NCI-H1436 treated with DMSO at 0.1 percent for 48 hours (cell line): Measurements from ENCODE around the gene UGT1A4.
"Not testable (repeated sequence)": the region's sequence is repeated elsewhere in the genome, so short reads cannot be mapped to it uniquely, and the experiment has no call there.

ENCODE experiments used
- DNase-seq: peaks from one replicate; lab custom pipeline; 2025; lab: John Stamatoyannopoulos, UW

UGT1A4 gene

DNA sequence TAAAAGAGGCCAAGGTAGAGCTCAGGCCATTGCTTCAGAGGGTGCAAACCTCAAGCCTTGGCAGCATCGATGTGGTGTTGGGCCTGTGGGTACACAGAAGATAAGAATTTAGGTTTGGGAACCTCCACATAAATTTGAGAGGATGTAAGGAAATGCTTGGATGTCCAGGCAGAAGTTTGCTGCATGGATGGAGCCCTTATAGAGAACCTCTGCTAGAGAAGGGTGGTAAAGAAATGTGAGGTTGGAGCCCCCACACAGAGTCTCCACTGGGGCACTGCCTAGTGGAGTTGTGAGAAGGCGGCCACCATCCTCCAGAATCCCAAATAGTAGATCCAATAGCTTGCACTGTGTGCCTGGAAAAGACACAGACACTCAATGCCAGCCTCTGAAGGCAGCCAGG is 32.2 kb downstream of the UGT1A4 start:
- not testable (repeated sequence) for DNase-seq

DNA sequence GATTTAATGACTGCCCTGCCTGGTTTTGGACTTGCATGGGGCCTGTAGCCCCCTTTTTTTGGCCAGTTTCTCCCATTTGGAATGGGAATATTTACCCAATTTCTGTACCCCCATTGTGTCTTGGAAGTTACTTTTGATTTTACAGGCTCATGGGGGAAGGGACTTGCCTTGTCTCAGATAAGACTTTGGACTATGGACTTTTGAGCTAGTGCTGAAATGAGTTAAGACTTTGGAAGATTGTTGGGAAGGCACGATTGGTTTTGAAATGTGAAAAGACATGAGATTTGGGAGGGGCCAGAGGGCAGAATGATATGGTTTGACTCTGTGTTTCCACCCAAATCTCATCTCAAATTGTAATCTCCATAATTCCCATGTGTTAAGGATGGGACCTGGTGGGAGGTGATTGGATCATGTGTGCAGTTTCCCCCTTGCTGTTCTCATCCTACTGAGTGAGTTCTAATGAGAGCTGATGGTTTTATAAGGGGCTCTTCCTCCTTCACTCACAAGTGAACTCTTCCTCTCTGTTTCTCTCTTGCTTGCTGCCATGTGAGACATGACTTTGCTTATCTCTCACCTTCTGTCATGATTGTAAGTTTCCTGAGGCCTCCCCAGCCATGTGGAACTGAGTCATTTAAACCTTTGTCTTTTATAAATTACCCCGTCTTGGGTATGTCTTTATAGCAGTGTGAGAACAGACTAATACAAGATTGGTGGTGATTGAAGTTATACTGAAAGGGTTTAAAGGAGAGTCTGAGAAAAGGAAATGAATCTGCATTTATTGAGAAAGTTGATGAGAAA is 32.9 kb downstream of the UGT1A4 start:
- DNase-seq: not testable (repeated sequence)

DNA sequence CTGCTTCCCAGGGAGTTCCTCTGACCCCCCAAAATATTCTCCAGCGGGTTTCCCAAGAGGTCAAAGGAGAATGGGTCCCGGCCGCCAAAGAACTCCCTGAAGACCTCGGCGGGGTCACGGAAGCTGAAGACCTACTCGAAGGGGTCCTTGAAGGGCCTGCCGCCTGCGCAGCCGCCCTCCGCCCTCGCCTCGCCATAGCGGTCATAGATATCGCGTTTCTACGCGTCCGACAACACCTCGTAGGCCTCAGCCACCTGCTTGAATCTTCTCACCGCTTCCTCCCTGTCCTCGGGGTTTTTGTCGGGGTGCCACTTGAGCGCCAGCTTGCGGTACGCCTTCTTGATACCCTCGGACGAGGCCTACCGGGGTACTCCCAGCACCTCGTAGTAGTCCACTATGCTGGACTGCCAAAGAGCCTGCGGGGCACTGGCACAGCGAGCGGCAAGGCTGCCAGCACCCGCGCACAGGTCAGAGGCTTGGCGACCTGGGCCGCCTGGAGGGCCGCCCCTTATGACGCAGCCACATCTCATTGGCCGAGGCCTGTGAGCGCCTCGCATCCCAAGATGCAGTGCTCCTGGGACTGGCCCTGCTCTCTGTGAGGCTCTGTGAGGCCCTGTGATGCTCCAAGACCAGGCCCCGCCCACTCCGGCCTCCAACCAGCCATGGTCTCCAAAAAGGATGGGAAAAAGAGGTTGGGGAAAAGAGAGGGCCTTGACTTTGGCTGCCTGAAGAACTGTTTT is 36.5 kb downstream of the UGT1A4 start:
- no peak for DNase-seq

DNA sequence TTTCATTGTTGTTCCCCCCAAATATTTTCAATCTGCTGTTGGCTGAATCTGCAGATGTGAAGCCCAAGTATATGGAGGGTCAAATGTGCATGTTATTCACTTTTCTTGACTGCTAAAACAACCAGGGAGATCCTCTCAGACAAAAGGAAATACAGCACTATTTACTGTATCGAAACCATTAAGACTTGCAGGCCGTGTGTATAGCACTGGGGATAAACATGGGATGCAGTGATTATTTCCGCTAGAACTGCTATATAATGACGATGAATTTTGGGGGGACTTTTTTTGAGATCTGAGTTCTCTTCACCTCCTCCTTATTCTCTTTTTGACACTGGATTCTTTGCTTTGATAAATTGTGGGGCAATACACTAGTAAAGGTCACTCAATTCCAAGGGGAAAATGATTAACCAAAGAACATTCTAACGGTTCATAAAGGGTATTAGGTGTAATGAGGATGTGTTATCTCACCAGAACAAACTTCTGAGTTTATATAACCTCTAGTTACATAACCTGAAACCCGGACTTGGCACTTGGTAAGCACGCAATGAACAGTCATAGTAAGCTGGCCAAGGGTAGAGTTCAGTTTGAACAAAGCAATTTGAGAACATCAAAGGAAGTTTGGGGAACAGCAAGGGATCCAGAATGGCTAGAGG is 38.0 kb downstream of the UGT1A4 start:
- DNase-seq: no peak

DNA sequence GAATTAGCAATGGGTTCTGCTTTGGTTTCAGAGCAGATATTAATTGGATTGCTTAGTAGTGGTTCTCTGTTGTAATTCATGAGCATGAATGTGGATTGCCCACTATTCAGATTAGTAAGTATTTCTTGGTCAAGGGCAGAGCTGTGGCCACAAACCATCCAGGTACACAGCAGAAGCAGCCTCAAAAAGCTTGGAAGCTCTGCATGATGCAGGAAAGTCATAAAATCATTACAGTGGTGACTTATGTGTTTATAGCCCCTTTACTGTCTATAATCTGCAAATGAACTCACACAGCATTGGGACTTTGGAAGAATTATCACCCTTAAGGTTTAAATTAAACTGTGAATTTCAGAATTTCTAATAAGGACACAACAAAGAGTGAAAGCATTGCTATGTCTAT is 39.6 kb downstream of the UGT1A4 start:
- DNase-seq: no peak

DNA sequence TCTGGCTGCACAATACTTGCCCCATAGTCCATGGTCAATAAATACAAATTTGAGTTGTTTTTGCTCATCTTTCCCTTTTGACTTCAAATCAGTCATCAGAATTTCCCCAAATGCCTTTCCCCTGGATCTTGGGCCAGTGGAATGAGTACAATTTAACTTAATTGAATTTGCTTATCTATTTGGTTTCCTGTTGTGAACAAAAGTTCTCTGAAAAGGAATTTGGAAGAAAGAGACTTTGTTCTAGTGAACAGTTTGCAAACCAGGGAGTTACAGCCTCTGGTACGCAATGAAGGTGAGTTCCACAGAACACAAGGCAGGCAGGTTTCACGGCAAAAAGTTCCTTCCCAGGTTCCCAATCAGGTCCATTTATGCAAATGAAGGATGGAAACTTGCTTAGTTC is 40.3 kb downstream of the UGT1A4 start:
- no peak for DNase-seq

DNA sequence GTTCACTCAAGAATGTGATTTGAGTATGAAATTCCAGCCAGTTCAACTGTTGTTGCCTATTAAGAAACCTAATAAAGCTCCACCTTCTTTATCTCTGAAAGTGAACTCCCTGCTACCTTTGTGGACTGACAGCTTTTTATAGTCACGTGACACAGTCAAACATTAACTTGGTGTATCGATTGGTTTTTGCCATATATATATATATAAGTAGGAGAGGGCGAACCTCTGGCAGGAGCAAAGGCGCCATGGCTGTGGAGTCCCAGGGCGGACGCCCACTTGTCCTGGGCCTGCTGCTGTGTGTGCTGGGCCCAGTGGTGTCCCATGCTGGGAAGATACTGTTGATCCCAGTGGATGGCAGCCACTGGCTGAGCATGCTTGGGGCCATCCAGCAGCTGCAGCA is 41.5 kb downstream of the UGT1A4 start, which contains the start of gene UGT1A1:
Gene UGT1A1 (plus strand): TSS at position 228 of the 400 bp plus-strand sequence. CDS start 18 bp downstream, at position 246.
- DNase-seq: no peak

DNA sequence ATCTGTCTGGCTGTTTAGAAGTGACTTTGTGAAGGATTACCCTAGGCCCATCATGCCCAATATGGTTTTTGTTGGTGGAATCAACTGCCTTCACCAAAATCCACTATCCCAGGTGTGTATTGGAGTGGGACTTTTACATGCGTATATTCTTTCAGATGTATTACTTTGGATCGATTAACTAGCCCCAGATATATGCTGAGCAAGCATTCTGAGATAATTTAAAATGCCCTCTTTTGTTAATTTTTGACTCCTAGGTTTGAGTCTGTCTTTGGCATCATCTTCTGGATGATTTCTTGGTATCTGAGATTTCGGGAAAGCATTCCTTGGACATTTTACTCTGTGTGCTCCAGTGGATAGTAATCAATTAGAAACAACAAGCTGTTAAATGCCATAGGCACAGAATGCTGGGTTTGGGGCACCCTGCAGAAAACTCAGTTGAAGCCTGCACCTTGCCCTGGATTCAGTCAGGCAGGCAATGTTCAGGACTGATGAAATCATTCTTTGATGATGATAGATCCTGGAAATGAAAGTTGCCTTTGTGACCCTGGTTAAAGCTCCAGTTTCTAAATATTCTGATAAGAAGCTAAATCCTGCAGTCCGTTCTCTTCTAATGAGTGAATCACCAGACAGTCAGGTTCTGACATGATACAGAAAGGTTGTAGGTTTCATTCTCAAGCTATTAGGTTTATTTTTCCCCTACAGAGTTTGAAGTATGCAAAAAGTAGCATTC is 42.7 kb downstream of the UGT1A4 start:
- no peak for DNase-seq

DNA sequence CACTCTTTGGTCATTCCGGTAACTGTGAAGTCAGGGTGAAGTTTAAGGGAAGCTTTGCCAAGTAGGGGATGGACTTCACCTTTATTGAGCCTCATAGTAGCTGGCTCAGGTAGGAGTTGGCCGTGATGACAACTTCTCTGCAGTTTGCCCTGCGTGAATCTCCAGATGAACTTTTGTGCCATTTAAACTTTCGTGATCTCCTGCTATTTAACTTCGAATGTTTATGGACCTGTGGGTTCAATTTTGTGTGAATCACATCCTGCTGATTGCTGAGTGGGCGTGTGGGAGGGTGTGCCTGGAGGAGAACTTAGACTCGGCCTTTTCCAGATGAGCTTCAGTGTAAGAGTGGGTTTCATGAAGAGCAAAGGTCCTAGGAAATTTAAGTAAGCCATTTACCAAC is 45.7 kb downstream of the UGT1A4 start:
- DNase-seq: no peak

DNA sequence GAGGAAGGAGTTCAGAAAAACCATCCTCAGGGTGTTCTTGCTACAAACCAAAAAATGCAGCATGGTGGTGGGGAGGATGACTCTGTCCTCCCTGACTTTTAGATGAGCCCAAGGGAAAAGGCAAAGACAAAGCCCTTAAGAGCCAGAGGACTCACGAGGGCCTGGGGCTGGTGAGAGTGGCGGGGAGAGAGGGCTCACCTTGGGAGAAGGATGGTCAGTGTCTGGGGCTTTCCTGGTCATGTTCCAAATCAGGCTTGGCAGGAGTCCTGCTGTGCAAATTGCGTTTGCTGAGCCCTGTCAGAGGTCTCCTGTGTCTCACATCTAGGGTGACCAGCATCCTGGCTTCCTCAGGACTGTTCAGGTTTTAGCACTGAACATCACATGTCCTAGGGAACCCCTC is 46.2 kb downstream of the UGT1A4 start:
- DNase-seq: no peak

DNA sequence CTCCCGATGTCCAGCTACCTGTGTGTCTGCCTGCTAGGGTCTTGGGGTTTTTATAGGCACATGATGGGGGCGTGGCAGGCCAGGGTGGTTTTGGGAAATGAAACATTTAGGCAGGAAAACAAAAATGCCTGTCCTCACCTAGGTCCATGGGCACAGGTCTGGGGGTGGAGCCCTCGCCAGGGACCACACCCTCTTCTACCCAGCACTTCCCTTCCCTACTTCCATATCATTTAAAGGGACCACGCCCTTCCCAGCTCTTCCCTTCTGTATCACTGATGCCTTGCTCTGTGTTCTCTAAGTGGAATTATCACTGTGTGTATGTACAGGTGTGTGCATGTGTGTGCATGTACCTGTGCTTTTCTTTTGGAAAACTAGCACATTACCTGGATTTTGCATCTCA is 47.9 kb downstream of the UGT1A4 start:
- DNase-seq: no peak

DNA sequence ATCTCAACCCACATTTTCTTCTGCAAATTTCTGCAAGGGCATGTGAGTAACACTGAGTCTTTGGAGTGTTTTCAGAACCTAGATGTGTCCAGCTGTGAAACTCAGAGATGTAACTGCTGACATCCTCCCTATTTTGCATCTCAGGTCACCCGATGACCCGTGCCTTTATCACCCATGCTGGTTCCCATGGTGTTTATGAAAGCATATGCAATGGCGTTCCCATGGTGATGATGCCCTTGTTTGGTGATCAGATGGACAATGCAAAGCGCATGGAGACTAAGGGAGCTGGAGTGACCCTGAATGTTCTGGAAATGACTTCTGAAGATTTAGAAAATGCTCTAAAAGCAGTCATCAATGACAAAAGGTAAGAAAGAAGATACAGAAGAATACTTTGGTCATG is 49.5 kb downstream of the UGT1A4 start:
- DNase-seq: no peak

DNA sequence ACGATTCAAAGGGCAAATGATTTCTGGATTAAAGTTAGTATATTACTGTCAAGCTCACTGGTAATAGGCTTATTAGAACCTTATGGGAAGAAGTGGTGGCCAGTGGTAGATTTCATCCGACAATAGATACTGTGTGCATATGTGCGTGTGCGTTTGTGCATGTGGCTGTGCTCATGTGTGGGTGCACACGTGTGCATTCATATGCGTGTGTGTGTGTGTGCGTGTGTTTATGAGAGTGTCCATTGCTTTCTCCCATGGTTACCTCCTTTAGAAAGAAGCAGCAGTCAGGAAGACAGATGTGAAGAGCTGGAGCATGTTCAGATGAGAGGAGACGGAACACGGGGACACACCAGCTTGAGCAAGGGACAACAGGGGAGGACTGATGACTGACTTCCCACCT is 50.7 kb downstream of the UGT1A4 start:
- DNase-seq: no peak

DNA sequence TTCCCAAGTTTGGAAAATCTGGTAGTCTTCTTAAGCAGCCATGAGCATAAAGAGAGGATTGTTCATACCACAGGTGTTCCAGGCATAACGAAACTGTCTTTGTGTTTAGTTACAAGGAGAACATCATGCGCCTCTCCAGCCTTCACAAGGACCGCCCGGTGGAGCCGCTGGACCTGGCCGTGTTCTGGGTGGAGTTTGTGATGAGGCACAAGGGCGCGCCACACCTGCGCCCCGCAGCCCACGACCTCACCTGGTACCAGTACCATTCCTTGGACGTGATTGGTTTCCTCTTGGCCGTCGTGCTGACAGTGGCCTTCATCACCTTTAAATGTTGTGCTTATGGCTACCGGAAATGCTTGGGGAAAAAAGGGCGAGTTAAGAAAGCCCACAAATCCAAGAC is 53.6 kb downstream of the UGT1A4 start:
- DNase-seq: no peak

DNA sequence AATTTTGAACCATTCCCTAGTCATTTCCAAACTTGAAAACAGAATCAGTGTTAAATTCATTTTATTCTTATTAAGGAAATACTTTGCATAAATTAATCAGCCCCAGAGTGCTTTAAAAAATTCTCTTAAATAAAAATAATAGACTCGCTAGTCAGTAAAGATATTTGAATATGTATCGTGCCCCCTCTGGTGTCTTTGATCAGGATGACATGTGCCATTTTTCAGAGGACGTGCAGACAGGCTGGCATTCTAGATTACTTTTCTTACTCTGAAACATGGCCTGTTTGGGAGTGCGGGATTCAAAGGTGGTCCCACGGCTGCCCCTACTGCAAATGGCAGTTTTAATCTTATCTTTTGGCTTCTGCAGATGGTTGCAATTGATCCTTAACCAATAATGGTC is 54.0 kb downstream of the UGT1A4 start:
- DNase-seq: no peak

DNA sequence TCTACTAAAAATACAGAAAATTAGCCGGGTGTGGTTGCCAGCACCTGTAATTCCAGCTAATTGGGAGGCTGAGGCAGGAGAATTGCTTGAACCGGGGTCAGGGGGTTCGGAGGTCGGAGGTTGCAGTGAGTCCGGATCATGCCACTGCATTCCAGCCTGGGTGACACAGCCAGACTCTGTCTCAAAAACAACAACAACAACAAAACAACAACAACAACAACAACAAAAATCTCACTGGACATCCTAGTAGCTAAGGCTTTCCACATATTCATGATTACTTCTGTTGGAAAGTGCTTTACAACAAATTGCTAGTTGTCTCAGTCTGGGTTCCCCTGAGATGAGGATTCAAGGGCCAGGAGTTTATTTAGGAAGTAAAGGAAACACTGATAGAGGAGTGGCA is 55.3 kb downstream of the UGT1A4 start:
- DNase-seq: no peak

DNA sequence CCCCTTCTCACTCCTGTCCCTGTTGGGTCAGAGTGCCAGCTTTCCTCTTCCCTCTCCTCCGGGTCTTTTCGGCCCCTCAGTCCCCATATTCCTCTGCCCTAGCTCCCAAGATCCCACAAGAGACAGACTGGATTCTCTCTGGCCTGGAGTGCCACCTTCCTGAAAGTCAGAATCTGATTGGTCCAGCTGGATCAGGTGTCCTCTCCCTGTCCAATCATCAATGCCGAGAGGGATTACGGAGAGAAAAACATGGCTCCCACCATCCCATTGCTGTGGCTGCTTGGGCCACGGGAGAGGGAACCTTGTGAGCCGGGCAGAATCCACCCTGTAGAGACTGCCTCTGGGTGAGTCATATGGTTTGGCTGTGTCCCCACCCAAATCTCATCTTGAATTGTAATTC is 56.9 kb downstream of the UGT1A4 start:
- DNase-seq: no peak

DNA sequence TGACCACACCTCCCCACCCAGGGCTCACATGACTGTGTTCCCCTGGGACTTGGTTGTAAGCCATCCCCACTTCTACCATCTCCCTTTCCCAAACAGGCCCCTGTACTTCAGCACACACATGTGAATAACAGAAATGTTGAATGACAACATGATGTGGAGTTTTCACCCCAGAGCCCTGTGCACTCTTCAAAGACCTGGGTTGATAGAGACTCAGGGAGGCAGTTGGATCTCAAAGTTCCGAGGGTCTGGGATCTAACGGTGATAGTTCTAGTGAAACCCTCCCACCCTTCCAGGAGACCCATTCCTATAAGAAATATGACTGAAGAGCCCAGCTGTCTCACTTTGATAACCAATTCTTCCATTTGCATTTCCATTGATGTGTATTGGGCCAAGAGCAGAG is 59.5 kb downstream of the UGT1A4 start, which contains the start of gene MROH2A:
Gene MROH2A (plus strand): TSS at position 301 of the 400 bp plus-strand sequence. CDS start 1,029 bp downstream, outside the sequence.
- DNase-seq: no peak

DNA sequence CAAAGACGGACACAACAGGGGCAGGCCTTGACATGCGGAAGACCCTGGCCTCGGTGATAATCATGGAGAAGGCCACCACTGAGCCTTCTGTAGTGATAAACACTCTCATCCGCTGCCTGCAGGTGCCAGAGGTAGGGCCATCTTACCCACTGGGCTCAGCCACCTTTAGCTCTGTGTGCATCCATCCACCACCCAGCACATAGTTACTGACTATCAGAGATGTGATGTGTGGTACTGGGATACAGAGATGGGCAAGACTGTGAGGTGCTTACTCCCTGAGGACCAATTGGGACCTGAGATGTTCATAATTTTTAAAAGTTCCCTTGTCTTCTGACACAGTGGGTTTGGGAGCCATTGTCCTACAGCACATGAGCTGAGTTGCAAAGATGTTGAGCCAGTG is 61.2 kb downstream of the UGT1A4 start:
- DNase-seq: no peak

DNA sequence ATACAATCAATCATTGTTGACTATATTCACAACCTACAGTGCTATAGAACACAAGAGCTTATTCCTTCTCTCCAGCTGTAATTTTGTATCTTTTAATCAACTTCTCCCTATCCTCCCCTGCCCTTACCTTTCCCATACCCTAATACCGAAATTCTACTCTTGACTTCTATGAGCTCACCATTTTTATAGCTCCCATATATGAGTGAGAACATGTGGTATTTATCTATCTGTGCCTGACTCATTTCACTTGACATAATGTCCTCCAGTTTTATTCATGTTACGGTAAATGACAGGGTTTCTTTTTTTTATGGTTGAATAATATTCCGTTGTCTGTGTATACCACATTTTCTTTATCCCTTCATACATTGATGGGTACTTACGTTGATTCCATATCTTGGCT is 62.2 kb downstream of the UGT1A4 start:
- no peak for DNase-seq

DNA sequence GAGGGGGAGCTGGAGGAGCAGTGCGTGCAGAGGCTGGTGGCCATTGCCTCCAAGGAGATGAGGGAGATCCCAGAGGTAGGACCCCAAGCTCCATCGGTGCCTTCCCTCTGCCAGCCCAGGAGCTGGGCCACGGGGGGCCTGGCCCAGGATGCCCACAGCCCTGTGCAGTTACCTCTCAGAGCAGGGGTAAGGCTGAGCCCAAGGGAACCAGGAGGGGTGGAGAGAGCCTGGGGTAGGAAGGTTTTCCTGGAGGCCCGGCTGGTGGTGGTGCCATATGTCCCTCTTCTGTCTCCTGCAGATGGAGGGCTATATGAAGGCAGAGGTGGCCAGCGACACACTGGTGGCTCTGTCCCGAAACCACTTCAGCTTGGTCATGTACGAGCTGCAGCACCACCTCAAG is 71.0 kb downstream of the UGT1A4 start:
- no peak for DNase-seq
